BE2C (cell line): Measurements from ENCODE around the gene HUWE1.

Experiments used
- DNase-seq: peaks from one replicate; pipeline ENCODE4 v3.0.0-alpha.2; 2020
- H3K27me3 ChIP-seq: fragments of 250-450 bp; sonication (Bioruptor Pico); 2 replicates; pipeline ENCODE4 v1.5.1; 2020; ENCODE audit warnings: mild to moderate bottlenecking
- H3K36me3 ChIP-seq: fragments of 250-450 bp; sonication (Bioruptor Pico); 2 replicates; pipeline ENCODE4 v1.5.1; 2020; ENCODE audit warnings: mild to moderate bottlenecking
- H3K4me1 ChIP-seq: fragments of 250-450 bp; sonication (Bioruptor Pico); 2 replicates; pipeline ENCODE4 v1.5.1; 2020
- H3K4me3 ChIP-seq: 2 replicates; pipeline ENCODE4 v1.5.1; 2011; ENCODE audit warnings: low read depth, low read length
- H3K9me3 ChIP-seq: fragments of 250-450 bp; sonication (Bioruptor Pico); 2 replicates; pipeline ENCODE4 v1.5.1; 2020
- CTCF ChIP-seq: IDR thresholded peaks from 2 replicates; pipeline ENCODE4 v1.5.1; 2012; ENCODE audit warnings: mild to moderate bottlenecking, low read depth, low read length

HUWE1 gene

GRCh38 chrX:53621418-53621986, 65.0 kb downstream of the HUWE1 start:
- H3K9me3 ChIP-seq: no peaks in the 10 kb centered on the region
- peaks cover 48% of the 10 kb centered on the region for H3K36me3 ChIP-seq
- no peak for DNase-seq
- H3K4me1 ChIP-seq: no peaks in the 10 kb centered on the region
- no peak for TF ChIP-seq CTCF
- no peaks in the 10 kb centered on the region for H3K27me3 ChIP-seq
- no peak overlapping the region for H3K4me3 ChIP-seq

GRCh38 chrX:53616946-53617345, 69.6 kb downstream of the HUWE1 start:
- Histone ChIP-seq H3K36me3 (peaks cover 62% of the 10 kb centered on the region), H3K4me3 (no peak overlapping the region), H3K27me3 (no peaks in the 10 kb centered on the region), H3K4me1 (no peaks in the 10 kb centered on the region), H3K9me3 (no peaks in the 10 kb centered on the region)
- no peak for DNase-seq
- TF ChIP-seq CTCF: no peak

- TF ChIP-seq CTCF: no peak
- no peaks in the 10 kb centered on the region for H3K9me3 ChIP-seq
- no peaks in the 10 kb centered on the region for H3K27me3 ChIP-seq
- H3K4me1 ChIP-seq: no peaks in the 10 kb centered on the region
- peaks cover 70% of the 10 kb centered on the region for H3K36me3 ChIP-seq
- H3K4me3 ChIP-seq: no peak overlapping the region
- DNase-seq: no peak
Measured at GRCh38 chrX:53606456-53606855, 80.1 kb downstream of the HUWE1 start.

GRCh38 chrX:53605004-53605403, 81.5 kb downstream of the HUWE1 start:
- Histone ChIP-seq H3K4me3 (no peak overlapping the region), H3K27me3 (no peaks in the 10 kb centered on the region), H3K4me1 (no peaks in the 10 kb centered on the region), H3K9me3 (no peaks in the 10 kb centered on the region), H3K36me3 (peaks cover 67% of the 10 kb centered on the region)
- no peak for DNase-seq
- no peak for TF ChIP-seq CTCF

- Histone ChIP-seq H3K36me3 (peaks cover 54% of the 10 kb centered on the region), H3K27me3 (no peaks in the 10 kb centered on the region), H3K4me3 (no peak overlapping the region), H3K9me3 (no peaks in the 10 kb centered on the region), H3K4me1 (no peaks in the 10 kb centered on the region)
- TF ChIP-seq CTCF: no peak
- no peak for DNase-seq
Measured at GRCh38 chrX:53599781-53600396, 86.6 kb downstream of the HUWE1 start.

GRCh38 chrX:53598169-53598568, 88.3 kb downstream of the HUWE1 start:
- H3K9me3 ChIP-seq: no peaks in the 10 kb centered on the region
- H3K4me1 ChIP-seq: no peaks in the 10 kb centered on the region
- DNase-seq: no peak
- H3K4me3 ChIP-seq: no peak overlapping the region
- TF ChIP-seq CTCF: no peak
- H3K36me3 ChIP-seq: peaks cover 53% of the 10 kb centered on the region
- no peaks in the 10 kb centered on the region for H3K27me3 ChIP-seq
